NB4 (cell line): Measurements from ENCODE around the gene MTFMT.

Source experiments
- POLR2A ChIP-seq: IDR thresholded peaks from 2 replicates; pipeline ENCODE4 v1.6.1; 2011; ENCODE audit warnings: mild to moderate bottlenecking; ENCODE audit not compliant: insufficient read length; ENCODE audit errors: extremely low read depth
- TF ChIP-seq, protein P1 (sequence below): IDR thresholded peaks from one replicate; pipeline ENCODE4 v1.5.1; 2012; ENCODE audit warnings: low read depth, low read length

DNA sequence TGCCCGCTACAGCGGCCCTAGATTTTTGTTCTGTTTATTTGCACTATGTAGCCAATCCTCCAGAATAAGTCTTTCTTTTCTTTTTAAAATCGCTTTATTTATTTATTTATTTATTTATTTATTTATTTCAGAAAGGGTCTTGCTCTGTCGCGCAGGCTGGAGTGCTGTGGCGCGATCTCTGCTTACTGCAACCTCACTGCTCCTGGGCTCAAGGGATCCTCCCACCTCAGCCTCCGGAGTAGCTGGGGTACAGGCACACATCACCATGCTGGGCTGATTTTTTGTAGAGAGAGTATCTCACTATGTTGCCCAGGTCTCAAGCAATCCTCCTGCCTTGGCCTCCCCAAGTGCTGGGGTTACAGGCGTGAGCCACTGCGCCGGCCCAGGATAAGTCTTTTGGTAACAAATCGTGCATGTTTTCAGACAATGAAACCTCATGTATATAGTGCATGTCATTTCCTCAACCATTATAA is 333 bp upstream of the MTFMT start:
- TF ChIP-seq, protein P1, sequence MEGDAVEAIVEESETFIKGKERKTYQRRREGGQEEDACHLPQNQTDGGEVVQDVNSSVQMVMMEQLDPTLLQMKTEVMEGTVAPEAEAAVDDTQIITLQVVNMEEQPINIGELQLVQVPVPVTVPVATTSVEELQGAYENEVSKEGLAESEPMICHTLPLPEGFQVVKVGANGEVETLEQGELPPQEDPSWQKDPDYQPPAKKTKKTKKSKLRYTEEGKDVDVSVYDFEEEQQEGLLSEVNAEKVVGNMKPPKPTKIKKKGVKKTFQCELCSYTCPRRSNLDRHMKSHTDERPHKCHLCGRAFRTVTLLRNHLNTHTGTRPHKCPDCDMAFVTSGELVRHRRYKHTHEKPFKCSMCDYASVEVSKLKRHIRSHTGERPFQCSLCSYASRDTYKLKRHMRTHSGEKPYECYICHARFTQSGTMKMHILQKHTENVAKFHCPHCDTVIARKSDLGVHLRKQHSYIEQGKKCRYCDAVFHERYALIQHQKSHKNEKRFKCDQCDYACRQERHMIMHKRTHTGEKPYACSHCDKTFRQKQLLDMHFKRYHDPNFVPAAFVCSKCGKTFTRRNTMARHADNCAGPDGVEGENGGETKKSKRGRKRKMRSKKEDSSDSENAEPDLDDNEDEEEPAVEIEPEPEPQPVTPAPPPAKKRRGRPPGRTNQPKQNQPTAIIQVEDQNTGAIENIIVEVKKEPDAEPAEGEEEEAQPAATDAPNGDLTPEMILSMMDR, result no peak
- no peak for TF ChIP-seq POLR2A
